NK-92 (cell line): ENCODE measurements around the gene RTRAF.

Experiments
- DNase-seq: peaks from one replicate; lab custom pipeline; 2025; ENCODE audit not compliant: unreplicated experiment; lab: John Stamatoyannopoulos, UW

The RTRAF gene

GRCh38 chr14:51989293-51990234 is at the start of gene RTRAF:
TSS of gene RTRAF (plus strand) at chr14:51989546. CDS start at chr14:51989640, 94 bp downstream.
- peak; percentile 49 for DNase-seq

GRCh38 chr14:51939755-51940301 is 49.5 kb upstream of the RTRAF start:
- DNase-seq, result no peak

GRCh38 chr14:51942971-51943370 is 46.4 kb upstream of the RTRAF start:
- DNase-seq, result no peak

GRCh38 chr14:51950007-51950406 is 39.3 kb upstream of the RTRAF start:
- DNase-seq, result no peak

- no peak for DNase-seq
Measured at GRCh38 chr14:51951656-51952055, 37.7 kb upstream of the RTRAF start.

GRCh38 chr14:51954031-51954430 is 35.3 kb upstream of the RTRAF start:
- DNase-seq, result no peak

- DNase-seq, result no peak
Measured at GRCh38 chr14:51954657-51955056, 34.7 kb upstream of the RTRAF start.

- DNase-seq, result no peak
Measured at GRCh38 chr14:51957950-51958349, 31.4 kb upstream of the RTRAF start.

- DNase-seq, result no peak
Measured at GRCh38 chr14:51959928-51960327, 29.4 kb upstream of the RTRAF start.

GRCh38 chr14:51960866-51961265 is 28.5 kb upstream of the RTRAF start:
- no peak for DNase-seq

- DNase-seq, result no peak
Measured at GRCh38 chr14:51962711-51963110, 26.6 kb upstream of the RTRAF start.

- DNase-seq, result no peak
Measured at GRCh38 chr14:51963286-51963685, 26.1 kb upstream of the RTRAF start.

- no peak for DNase-seq
Measured at GRCh38 chr14:51967521-51967920, 21.8 kb upstream of the RTRAF start.

GRCh38 chr14:51969852-51970540 is 19.4 kb upstream of the RTRAF start:
- no peak for DNase-seq

- DNase-seq, result no peak
Measured at GRCh38 chr14:51972566-51972965, 16.8 kb upstream of the RTRAF start.

GRCh38 chr14:51977075-51977474 is 12.3 kb upstream of the RTRAF start:
- DNase-seq, result no peak

- DNase-seq, result no peak
Measured at GRCh38 chr14:51978681-51979085, 10.7 kb upstream of the RTRAF start.

GRCh38 chr14:51979088-51979709 is 10.1 kb upstream of the RTRAF start:
- no peak for DNase-seq

GRCh38 chr14:51981218-51981854 is 8.0 kb upstream of the RTRAF start:
- DNase-seq, result no peak

GRCh38 chr14:51988221-51988620 is 1.1 kb upstream of the RTRAF start:
- DNase-seq, result no peak

GRCh38 chr14:51990488-51990887 is 1.1 kb downstream of the RTRAF start:
- no peak for DNase-seq
